Measurements from ENCODE around the gene FAF1.

FAF1 gene

DNA sequence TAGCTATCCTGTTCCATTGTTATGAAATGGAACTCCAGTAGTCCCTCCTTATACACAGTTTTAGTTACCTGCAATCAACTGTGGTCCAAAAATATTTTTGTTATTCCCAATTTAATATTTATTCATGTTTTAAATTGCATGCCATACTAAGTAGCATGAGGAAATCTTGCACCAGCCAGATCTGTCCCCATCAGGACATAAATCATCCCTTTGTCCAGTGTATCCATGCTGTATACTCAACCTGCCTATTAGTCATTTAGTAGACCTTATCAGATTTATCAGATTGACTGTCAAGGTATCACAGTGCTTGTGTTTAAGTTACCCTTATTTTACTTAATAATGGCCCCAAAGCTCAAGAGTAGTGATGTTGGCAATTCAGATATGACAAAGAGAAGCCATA is 328.9 kb downstream of the FAF1 start:
- DNase-seq (ENCODE audit: low read depth), result no peak

DNA sequence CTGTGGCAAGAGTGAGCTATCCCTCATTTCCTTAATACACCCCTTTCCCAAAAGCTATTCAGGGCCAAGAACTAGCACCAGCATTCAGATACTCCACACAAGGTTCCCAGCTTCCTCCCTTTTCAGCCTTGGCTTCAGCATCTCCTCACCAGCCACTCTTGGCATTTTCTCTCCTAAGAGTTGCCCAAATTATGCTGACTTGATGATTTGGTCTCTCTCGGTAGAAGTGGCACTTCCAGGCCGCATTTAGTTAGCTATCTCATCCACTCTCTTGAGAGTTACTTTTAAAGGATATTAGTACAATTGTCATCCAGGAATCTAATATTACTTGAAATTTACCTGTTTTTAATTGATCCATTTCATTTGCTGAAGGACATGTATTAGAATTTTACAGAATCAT is 337.8 kb downstream of the FAF1 start:
- no peak for DNase-seq (ENCODE audit: low read depth)

DNA sequence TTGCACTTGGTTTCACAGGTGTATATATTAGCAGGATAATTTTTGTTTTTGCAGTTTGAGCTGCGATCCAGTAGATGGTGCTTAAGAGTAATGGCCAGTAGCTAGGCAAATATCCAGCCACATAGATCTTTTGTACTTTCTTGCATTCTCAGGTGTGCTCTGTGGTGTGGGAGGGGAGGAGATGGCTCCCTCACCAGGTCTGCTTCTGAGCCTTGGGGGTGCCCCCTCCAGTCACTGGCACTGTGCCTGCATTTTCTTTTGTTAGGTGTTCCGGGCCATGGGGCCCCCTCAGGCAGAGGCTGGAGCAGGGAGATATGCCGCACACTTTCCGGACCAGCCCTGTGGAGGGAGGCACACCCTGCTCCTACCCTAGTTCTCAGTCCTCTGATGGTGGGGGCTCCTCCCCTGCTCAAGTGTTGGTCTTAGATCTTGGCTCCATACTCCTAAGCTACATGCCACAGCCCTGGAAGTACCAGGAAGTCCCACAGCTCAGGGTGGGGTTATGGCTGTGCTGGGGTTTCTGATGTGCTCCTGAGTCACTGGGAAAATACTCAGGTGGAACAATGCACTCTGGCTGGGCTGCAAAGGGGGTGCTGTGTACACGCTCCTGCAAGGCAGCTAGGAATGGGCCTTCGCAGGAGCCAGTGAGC is 339.3 kb downstream of the FAF1 start:
- DNase-seq (ENCODE audit: low read depth), result no peak

DNA sequence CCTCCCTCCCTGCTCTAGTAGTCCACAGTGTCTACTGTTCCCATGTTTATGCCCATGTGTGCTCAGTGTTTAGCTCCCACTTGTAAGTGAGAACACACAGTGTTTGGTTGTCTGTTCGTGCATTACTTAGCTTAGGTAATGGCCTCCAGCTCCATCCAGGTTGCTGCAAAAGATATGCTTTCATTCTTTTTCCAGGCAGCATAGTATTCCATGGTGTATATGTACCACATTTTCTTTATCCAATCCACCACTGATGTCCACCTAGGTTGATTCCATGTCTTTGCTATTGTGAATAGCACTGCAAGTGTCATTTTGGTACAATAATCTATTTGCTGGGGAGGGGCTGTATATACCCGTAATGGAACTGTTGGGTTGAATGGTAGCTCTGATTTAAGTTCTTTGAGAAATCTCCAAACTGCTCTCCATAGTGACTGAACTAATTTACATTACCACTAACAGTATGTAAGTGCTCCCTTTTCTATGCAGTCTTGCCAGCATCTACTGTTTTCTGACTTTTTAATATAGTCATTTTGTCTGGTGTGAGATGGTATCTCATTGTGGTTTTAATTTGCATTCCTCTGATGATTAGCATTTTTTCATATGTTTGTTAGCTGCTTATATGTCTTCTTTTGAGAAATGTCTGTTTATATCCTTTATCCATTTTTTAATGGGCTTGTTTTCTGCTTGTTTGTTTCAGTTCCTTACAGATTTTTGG is 344.9 kb downstream of the FAF1 start:
- no peak for DNase-seq (ENCODE audit: low read depth)

DNA sequence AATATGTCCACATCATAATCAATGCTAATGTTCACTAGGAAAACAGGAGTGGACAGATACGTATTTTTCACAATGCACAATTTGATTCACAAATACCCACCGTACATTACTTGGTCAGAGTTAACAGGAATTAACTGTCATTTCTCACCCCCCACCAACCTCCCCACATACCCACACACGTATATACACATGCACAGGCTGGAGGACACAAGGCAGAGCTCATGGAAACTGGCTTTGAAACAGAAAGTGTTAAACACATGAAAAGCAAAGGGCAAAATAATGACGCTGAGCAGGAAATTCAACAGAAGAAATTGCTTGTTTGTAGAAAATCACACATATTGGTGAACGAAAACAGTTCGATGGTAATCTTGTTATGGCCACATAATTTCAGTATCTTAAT is 348.4 kb downstream of the FAF1 start:
- DNase-seq (ENCODE audit: low read depth), result no peak

DNA sequence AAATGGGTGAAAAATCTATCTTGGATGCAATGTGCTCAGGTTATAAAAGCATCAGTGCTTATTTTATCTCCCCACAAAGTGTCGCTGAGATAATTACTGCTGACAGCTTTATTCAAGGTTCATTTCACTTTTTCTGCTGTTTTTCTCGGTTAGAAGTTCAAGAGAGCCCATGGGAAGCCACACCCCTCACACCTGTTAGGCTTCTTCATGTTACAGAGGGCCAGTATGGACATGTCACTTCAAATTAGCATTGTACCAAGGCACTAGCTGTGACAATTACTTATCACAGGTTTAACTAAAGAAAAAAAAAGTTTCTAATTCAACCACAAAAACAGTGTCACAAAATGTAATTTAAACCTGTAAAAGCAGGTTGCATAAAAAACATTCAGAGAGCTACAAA is 349.5 kb downstream of the FAF1 start:
- no peak for DNase-seq (ENCODE audit: low read depth)

DNA sequence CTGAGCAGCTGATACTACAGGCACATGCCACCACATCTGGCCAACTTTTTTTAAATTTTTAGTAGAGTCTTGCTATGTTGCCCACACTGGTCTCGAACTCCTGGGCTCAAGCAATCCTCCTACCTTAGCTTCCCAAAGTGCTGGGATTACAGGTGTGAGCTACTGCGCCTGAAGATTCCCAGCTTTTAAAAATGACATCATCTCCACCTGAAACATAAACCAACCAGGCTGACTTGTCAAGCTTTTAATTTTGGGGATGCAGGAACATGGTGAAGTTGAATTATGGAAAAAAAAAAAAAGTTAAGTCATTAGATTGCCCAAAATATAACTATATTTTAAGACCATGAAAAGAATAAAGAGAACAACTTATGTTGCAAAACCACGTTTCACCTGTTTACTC is 350.6 kb downstream of the FAF1 start:
- DNase-seq (ENCODE audit: low read depth), result no peak

DNA sequence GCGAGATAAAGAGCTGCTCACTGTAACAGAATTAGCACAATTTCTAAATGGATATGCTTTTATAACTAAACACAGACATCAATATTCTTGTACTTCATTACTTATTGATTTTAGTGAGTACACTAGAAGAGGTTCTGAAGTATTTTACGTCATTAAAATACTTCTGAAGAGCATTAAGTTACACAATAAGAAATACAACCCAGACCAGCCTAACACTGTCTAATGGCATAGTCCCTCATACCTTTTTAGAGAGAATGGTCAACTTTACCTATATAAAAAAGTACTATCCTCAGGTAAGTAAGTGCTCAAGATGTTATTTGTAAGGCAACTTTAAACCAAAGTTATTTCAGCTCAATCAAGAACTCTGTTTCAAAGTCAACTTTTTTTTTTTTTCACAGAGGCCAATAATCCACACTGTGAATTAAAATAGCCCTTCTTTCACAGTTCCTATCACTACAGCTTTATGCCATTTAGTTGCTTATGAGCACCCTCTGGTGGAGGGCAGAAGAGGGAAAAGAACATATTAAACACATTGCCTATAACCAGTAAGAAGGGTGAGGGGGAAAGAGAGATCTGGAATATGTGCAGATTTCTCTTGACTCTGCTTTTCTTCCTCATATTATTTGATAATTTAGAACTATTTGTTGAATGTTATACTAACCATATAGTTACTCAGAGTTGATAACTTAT is 354.7 kb downstream of the FAF1 start:
- no peak for DNase-seq (ENCODE audit: low read depth)

DNA sequence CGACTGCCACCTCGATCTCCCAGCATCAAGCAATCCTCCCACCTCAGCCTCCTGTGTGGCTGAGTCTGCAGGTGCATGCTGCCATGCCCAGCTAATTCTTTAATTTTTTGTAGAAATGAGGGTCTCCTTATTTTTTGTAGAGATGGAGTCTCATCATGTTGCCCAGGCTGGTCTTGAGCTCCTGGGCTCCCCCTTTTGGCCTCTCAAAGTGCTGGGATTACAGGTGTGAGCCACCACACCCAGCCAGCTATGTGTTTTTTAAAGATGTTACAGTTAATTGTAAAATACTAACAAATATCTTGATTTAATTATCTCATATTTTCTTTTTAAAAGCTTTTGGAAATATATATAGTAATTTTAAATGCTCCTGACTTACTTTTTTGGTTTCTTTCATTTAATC is 355.5 kb downstream of the FAF1 start:
- no peak for DNase-seq (ENCODE audit: low read depth)

DNA sequence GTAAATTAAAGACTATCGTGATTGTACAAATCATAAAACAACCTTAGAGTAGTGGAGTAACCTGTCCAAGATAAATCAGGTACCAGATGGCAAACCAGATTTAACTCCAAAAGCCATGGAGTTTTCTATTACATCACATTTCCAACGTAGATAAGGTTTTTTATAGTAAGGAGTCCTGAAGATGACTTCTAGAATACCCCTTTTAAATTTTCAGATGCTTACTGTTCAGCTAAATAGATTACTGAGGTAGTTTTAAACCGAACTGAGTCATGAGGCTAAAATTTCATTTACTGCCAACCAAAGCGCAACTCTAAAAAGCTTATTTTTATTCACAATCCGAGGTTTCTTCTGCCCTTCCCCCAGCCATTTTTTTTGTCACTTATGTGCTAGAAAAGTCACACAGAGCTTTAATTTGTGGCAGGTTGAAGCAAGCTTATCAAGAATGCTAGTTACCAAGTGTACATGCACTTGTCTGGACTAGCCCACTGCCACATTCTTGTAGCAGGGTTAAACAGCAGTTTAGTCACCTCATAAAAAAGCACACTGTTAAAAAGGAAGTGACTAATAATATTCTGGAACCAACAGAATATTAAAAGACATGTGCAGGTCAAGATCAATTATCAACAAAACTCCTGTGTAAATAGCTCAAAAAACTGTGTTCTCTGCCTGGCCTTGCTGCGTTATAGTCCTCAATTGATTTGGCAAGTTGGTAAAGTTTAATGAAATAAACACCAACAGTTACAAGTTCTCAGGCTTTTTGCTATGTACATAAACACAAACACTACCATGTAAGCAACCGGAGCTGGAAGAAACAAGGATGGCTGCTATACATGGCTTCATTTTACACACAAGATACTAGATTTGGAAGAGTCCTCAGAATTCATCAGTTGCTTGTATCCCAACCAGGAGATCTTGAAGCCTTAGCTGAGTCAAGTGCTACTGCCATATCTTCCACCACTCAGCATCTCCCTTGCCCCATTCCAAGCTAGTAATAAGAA is 356.5 kb downstream of the FAF1 start:
- DNase-seq (ENCODE audit: low read depth), result no peak

DNA sequence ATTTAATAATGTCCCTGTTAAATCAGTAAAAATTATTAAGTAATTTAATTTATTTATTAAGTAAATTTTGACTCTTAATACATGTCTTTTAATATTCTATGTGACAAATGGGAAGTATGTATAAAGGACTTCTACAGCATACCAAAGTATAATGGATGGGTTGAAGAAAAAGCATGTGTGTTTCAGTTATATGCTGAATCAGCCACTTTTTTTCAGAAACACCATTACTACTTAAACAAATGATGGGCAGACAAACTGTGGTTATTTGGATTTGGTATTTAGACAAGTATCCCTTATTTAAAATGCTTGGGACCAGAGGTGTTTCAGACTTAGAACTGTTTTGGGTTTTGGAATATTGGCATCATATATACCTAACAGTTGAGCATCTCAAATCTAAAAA is 360.5 kb downstream of the FAF1 start:
- no peak for DNase-seq (ENCODE audit: low read depth)

DNA sequence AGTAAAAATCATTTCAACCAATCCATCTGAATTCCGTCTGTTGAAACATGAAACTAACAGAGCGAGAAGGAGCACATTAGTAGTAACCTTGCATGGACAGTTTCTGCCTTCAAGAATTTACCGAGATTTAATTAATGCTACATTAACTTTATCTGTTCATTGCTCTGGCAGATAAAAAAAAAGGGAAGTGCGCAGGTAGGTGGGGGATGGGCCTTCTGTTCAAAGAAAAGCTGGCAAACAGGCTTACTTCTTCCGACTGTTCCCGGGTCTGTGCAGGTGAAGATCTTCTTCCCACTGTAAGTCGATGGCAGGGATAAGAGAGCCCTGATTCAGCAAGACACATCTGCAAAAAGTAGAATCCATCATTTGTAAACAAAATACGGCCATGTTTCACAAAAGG is 364.2 kb downstream of the FAF1 start:
- no peak for DNase-seq (ENCODE audit: low read depth)

DNA sequence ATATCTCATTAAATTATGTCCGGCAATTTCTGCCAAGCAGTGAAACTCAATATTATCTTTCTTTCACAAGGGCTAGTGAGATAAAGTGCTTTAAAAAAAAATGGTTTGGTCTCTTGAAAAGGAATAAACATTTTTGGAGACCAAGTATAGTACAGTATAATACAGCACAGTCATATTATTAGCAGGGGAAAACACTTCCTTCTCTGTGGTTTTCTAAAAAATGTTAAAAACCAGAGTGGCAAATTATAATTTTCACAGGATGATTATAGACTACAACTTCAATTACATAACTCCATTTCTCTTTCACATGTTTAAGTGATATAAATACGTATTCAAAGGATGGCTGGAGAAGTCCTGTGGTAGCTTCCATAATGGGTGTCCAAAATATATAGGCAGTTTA is 366.6 kb downstream of the FAF1 start:
- DNase-seq (ENCODE audit: low read depth), result no peak

DNA sequence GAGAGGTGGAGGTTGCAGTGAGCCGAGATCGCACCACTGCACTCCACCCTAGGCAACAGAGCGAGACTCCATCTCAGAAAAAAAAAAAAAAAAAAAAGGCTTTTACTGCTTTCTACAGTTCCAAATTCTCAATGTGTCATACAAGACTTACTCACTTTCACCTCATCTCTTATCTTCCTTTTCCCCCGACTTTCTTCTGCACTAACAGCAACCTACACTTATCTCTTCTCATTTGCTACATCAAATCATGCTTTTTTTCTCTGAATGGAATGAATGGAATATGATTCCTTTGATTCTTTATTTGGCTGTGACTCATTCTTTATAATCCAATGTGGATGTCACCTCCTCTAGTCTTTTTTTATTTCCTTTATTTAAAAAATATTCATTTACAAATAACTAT is 368.5 kb downstream of the FAF1 start:
- no peak for DNase-seq (ENCODE audit: low read depth)

DNA sequence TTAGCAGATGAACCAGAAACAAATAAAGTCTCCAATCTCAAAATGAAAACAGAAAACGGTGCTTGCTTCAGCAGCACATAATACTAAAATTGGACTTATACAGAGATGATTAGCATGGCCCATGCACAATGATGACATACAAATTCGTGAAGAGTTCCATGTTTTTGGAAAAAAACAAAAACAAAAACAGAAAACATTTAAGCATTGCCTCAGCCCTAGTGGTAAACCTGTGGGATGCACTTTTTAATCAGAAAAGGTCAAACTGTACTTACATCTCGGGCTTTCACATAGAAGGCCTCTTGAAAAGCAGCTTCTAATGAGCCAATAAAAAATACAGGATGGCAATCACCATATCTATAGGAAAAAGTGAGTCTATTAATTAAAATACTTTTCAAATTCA is 377.7 kb downstream of the FAF1 start:
- no peak for DNase-seq (ENCODE audit: low read depth)

DNA sequence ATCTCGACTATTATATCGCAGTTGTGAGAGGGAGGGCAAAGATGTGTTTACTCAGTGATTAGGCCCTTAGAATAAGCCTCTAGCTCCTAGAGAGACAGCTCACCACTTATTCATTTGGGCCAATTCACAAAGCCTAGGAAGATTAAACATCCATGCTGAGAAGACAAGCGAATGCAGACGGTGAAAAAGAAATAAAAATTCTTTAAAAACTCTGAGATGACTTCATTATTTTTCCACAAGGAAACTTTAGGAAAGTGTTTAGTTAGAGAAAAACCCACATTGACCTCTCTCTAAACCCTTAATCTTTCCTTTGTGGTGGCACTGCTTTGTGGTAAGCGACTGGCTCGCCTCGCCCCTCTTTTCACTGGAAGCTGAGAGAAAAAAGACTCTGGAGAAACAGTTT is 390.0 kb downstream of the FAF1 start:
- DNase-seq (ENCODE audit: low read depth), result no peak

DNA sequence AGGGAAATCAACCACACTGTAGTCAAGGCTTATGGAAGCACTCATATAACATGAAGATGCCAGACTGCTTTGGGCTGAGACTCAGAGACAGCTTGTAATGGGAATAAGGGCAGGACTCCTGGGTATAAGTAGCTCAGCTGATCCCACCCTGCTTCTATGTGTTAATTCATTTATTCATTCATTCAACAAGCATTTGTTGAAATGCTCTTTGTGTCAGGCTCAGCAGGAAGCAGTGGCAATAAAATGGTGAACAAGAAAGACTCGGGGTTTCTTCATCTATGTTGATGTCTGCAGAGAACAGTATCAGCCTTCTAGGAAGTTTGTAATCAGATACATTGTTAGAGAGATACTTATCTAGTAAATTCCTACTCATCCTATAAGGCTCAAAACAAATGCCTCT is 391.3 kb downstream of the FAF1 start:
- DNase-seq (ENCODE audit: low read depth), result no peak

DNA sequence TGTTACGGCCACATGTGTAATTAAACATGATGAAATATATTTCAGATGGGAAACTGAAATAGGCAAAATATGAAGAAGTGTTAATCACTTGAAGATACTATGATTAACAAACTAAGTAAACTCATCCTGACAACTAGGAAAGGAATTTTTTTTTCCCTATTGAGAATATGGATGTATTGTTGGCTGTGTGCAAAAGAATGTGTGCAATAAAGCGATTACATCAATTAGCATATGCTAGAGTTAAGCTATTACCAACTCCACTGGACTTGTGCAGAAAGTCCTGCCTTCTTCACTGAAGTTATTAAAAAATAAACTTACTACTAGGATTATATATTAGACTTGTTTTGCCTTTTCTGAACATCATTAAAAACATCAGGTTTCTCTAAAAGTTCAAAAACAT is 393.7 kb downstream of the FAF1 start:
- DNase-seq (ENCODE audit: low read depth), result no peak

DNA sequence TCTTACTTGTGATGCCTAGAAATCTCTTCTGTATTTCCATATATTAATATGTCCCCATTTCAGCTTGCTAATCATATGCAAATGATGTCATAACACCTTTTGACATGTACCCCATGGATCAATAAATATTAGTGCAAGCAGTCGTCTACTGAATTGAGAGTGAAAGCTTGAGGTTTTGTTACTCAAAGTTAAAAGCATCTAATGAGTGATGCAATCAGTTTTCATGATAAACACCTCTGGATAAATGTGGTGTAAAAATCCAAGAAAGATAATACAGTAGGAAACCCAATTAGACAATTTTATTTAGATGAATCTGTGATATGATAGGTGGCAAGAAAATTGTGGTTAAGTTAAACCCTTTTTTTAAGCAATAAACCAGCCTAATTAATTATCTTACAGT is 395.6 kb downstream of the FAF1 start:
- DNase-seq (ENCODE audit: low read depth), result no peak

DNA sequence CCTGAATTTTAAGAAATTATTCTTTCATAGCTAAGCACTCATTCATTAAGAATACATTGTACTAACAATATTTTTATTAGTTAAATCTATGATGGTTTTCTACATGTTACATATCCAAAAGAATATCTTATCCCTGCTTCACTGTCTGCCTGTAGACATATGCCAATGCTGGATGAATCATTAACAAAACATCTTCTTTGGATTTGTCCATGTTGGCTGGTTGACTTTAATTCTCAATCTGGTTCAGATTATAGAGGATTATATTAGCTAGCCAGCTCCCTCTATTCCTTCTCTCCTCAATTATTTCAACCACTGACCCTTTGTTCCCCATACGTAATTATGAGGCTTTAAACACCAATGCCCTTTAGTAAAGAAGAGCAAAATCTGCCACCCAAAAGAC is 398.0 kb downstream of the FAF1 start:
- no peak for DNase-seq (ENCODE audit: low read depth)

DNA sequence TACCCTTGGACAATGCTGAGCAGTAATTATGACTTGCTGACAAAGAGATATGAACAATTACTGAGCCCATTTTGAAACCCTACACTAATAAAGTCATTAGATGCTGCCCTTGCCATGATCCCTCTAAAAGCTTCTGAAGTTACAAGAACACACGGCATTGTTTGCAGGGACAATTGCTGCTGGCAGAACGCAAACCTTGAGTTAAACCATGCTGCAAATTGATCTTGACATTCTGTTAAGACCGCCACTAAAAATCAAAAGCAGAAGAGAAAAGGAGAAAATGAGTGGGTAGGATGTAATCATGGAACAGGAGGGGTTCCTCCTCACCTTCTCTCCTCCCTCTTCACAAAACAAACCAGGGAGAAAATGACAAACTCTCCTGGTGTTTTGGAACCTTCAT is 400.6 kb downstream of the FAF1 start:
- no peak for DNase-seq (ENCODE audit: low read depth)

DNA sequence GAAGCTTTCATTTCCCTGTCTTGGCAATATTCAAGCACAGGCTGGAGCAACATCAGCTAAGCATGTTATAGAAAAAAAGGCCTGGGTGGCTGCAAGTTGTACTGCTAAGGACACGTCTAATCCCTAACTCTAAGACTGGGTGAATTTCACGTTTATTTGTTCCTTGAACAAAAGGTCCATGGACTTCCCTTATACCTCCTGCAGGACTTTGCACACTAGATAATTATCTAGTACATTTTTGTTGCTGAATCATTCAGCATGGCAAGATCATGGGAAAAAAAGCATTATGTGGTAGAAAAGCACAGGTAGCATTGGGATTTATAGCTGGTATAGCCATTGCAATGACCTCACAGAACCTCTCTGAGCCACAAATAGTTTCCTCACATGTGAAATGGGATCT is 406.1 kb downstream of the FAF1 start:
- no peak for DNase-seq (ENCODE audit: low read depth)

Measured in stimulated activated CD8-positive, alpha-beta memory T cell treated with anti-CD3 and anti-CD28 coated beads, Interleukin-7, amount 100 ng/mL, for 24 hours (primary cell).